Chondrocyte (in vitro differentiated cells): ENCODE data around the gene ZNF619. TPM values are rescaled to one million over a fixed set of nuclear protein-coding genes. Genes with fewer than 3 reads are reported as not detected.

ENCODE experiments used
- DNase-seq: peaks from one replicate; pipeline ENCODE4 v3.0.0; 2021; ENCODE audit warnings: mixed read lengths, low spot score
- H3K27ac Mint-ChIP-seq: one replicate; pipeline ENCODE4 v1.8.0; 2021; ENCODE audit warnings: mild to moderate bottlenecking, moderate library complexity, mixed read lengths; ENCODE audit not compliant: unreplicated experiment
- H3K27me3 Mint-ChIP-seq: 2 replicates; pipeline ENCODE4 v1.8.0; 2021; ENCODE audit warnings: low read depth, mixed read lengths
- H3K36me3 Mint-ChIP-seq: 2 replicates; pipeline ENCODE4 v1.8.0; 2021; ENCODE audit warnings: low read depth, mixed read lengths
- H3K4me1 Mint-ChIP-seq: 2 replicates; pipeline ENCODE4 v1.8.0; 2021; ENCODE audit warnings: low read depth, mild to moderate bottlenecking, mixed read lengths
- H3K4me3 Mint-ChIP-seq: one replicate; pipeline ENCODE4 v1.8.0; 2021; ENCODE audit warnings: mild to moderate bottlenecking, moderate library complexity, mixed read lengths; ENCODE audit not compliant: unreplicated experiment
- H3K9me3 Mint-ChIP-seq: 2 replicates; pipeline ENCODE4 v1.8.0; 2021; ENCODE audit warnings: low read depth, mixed read lengths
- CTCF ChIP-seq: fragments of 200-600 bp; sonication (generic); IDR thresholded peaks from 2 replicates; pipeline ENCODE4 v1.5.0; 2021; ENCODE audit warnings: antibody characterized with exemption, mild to moderate bottlenecking, moderate library complexity
- long read RNA-seq: library from polyadenylated mRNA; stranded (forward); transcript quantifications from one replicate; pipeline ENCODE4 v2.0.0, GENCODE V29; 2021
- total RNA-seq: library from RNA; stranded (reverse); gene quantifications from 3 replicates; pipeline ENCODE4 v1.2.1, GENCODE V29; 2021

ZNF619 gene
- total RNA-seq = 3.3 to 5.5 TPM (median 3.7 TPM) in 3 replicates
- long read RNA-seq = 0 reads

- H3K36me3 Mint-ChIP-seq = peaks cover 2% of the 10 kb centered on the region
- peak within 1 kb of the TSS; percentile 81 for H3K4me3 Mint-ChIP-seq
- H3K9me3 Mint-ChIP-seq = no peaks in the 10 kb centered on the region
- H3K27ac Mint-ChIP-seq = peak within 1 kb of the TSS; percentile 86
- no peak for TF ChIP-seq CTCF
- H3K4me1 Mint-ChIP-seq = peaks cover 13% of the 10 kb centered on the region
- H3K27me3 Mint-ChIP-seq = no peaks in the 10 kb centered on the region
- no peak for DNase-seq
Observed at GRCh38 chr3:40476478-40477470, at the start of gene ZNF619. ZNF619 (plus strand) TSS chr3:40477122; CDS start chr3:40477980, 858 bp downstream.

- DNase-seq = no peak
- Mint-ChIP-seq H3K9me3 (no peaks in the 10 kb centered on the region), H3K36me3 (no peaks in the 10 kb centered on the region), H3K27me3 (no peaks in the 10 kb centered on the region), H3K4me1 (no peaks in the 10 kb centered on the region), H3K27ac (no peak overlapping the region), H3K4me3 (no peak overlapping the region)
- peak; percentile 34 for TF ChIP-seq CTCF
Observed at GRCh38 chr3:40432793-40433192, 44.1 kb upstream of the ZNF619 start.

GRCh38 chr3:40437889-40438288 is 39.0 kb upstream of the ZNF619 start:
- Mint-ChIP-seq H3K36me3 (no peaks in the 10 kb centered on the region), H3K27ac (no peak overlapping the region), H3K4me3 (no peak overlapping the region), H3K9me3 (no peaks in the 10 kb centered on the region), H3K27me3 (no peaks in the 10 kb centered on the region), H3K4me1 (no peaks in the 10 kb centered on the region)
- no peak for DNase-seq
- no peak for TF ChIP-seq CTCF

- Mint-ChIP-seq H3K27me3 (no peaks in the 10 kb centered on the region), H3K4me3 (no peak overlapping the region), H3K4me1 (no peaks in the 10 kb centered on the region), H3K9me3 (no peaks in the 10 kb centered on the region), H3K27ac (no peak overlapping the region), H3K36me3 (peaks cover 4% of the 10 kb centered on the region)
- TF ChIP-seq CTCF = no peak
- DNase-seq = peak; percentile 79
Observed at GRCh38 chr3:40445062-40445461, 31.9 kb upstream of the ZNF619 start.

GRCh38 chr3:40445880-40446279 is 31.0 kb upstream of the ZNF619 start:
- no peak for DNase-seq
- Mint-ChIP-seq H3K4me3 (no peak overlapping the region), H3K9me3 (no peaks in the 10 kb centered on the region)

More at GRCh38 chr3:40445880-40446279, 31.0 kb upstream of the ZNF619 start:
- Mint-ChIP-seq H3K36me3 (peaks cover 4% of the 10 kb centered on the region), H3K4me1 (no peaks in the 10 kb centered on the region), H3K27me3 (no peaks in the 10 kb centered on the region), H3K27ac (no peak overlapping the region)
- no peak for TF ChIP-seq CTCF
